Type B pancreatic cell (in vitro differentiated cells): Measurements from ENCODE around the gene DLX5. TPM values are rescaled to one million over a fixed set of nuclear protein-coding genes. Genes with fewer than 3 reads are reported as not detected.

ENCODE experiments used
- DNase-seq: peaks from one replicate; pipeline ENCODE4 v3.0.0; 2021; ENCODE audit warnings: mixed read lengths; ENCODE audit not compliant: unreplicated experiment; ENCODE audit errors: extremely low spot score
- H3K27ac Mint-ChIP-seq: 2 replicates; pipeline ENCODE4 v1.8.0; 2021; ENCODE audit warnings: mild to moderate bottlenecking, mixed read lengths
- H3K27me3 Mint-ChIP-seq: 2 replicates; pipeline ENCODE4 v1.8.0; 2021; ENCODE audit warnings: mixed read lengths
- H3K36me3 Mint-ChIP-seq: 2 replicates; pipeline ENCODE4 v1.8.0; 2021; ENCODE audit warnings: mixed read lengths
- H3K4me1 Mint-ChIP-seq: one replicate; pipeline ENCODE4 v1.8.0; 2021; ENCODE audit warnings: mixed read lengths; ENCODE audit not compliant: unreplicated experiment
- H3K4me3 Mint-ChIP-seq: 2 replicates; pipeline ENCODE4 v1.8.0; 2021; ENCODE audit warnings: mild to moderate bottlenecking, mixed read lengths
- H3K9me3 Mint-ChIP-seq: 2 replicates; pipeline ENCODE4 v1.8.0; 2021; ENCODE audit warnings: mixed read lengths
- total RNA-seq: library from RNA; stranded (reverse); gene quantifications from 2 replicates; pipeline ENCODE4 v1.2.1, GENCODE V29; 2021; ENCODE audit warnings: low replicate concordance
- TF ChIP-seq, protein P1 (sequence below): fragments of 200-600 bp; sonication (generic); conservative IDR thresholded peaks from 2 replicates; pipeline ENCODE4 v1.5.0; 2021; ENCODE audit warnings: antibody characterized with exemption, mild to moderate bottlenecking

The DLX5 gene
- total RNA-seq, 1 donor from 2014 or later, result 37.9 TPM

DNA sequence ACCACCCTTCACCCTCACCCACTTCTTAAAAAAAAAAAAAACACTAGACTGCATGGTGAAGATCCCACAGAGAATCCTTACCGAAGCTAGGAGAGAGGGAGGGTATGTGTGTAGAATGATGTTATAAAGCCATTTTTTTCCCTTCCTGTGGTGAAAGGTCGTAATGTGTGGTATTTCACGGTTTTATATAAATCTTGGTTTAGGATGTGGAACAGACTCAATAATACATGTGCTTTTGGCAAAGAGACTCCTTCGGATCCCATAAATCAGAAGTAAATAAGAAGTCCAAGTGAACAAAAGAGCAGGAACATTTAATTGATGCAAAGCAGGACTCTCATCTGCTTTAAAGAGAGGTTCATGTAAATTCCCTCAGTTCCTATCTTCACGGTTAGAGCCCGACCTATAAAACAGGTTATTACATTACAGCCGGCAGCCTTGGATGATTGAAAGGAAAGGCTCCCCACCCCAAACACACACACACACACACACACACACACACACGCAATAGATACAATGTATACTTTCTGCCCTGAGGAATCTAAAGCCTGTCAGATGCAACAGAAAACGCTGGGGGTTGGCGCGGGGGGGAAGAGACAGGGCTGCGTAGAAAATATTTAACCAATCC, 8.8 kb downstream of the DLX5 start:
- Mint-ChIP-seq H3K27ac (peak overlapping the region; percentile 83), H3K4me3 (peak overlapping the region; percentile 89), H3K9me3 (no peaks in the 10 kb centered on the region), H3K36me3 (peaks cover 21% of the 10 kb centered on the region), H3K27me3 (peaks cover 99% of the 10 kb centered on the region), H3K4me1 (peaks cover 59% of the 10 kb centered on the region)
- no peak for DNase-seq
- TF ChIP-seq, protein P1, sequence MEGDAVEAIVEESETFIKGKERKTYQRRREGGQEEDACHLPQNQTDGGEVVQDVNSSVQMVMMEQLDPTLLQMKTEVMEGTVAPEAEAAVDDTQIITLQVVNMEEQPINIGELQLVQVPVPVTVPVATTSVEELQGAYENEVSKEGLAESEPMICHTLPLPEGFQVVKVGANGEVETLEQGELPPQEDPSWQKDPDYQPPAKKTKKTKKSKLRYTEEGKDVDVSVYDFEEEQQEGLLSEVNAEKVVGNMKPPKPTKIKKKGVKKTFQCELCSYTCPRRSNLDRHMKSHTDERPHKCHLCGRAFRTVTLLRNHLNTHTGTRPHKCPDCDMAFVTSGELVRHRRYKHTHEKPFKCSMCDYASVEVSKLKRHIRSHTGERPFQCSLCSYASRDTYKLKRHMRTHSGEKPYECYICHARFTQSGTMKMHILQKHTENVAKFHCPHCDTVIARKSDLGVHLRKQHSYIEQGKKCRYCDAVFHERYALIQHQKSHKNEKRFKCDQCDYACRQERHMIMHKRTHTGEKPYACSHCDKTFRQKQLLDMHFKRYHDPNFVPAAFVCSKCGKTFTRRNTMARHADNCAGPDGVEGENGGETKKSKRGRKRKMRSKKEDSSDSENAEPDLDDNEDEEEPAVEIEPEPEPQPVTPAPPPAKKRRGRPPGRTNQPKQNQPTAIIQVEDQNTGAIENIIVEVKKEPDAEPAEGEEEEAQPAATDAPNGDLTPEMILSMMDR, result no peak

DNA sequence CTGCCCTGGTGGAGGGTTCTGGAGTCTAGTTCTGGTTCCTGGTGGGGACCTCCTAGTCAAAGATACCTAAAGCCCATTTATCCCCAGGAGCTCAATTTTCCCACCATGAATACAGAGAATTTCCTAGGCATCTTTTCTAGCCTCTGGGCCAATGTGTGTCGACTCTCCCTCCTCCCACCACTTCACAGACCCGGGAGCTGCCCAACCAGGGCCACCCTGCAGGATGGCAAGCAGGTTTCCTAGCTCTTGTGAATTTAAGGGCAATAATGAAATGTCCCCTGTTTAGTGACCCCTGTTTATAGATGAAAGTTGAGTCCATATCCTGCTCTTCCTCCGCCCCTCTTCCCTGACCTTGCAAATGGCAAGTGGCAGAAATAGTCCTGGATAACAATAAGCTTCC, 9.4 kb downstream of the DLX5 start:
- H3K4me1 Mint-ChIP-seq, result peaks cover 55% of the 10 kb centered on the region
- no peaks in the 10 kb centered on the region for H3K9me3 Mint-ChIP-seq
- peak overlapping the region; percentile 83 for H3K27ac Mint-ChIP-seq
- DNase-seq, result no peak
- peak overlapping the region; percentile 89 for H3K4me3 Mint-ChIP-seq
- H3K27me3 Mint-ChIP-seq, result peaks cover 98% of the 10 kb centered on the region
- H3K36me3 Mint-ChIP-seq, result peaks cover 15% of the 10 kb centered on the region
- TF ChIP-seq, protein P1, result no peak

DNA sequence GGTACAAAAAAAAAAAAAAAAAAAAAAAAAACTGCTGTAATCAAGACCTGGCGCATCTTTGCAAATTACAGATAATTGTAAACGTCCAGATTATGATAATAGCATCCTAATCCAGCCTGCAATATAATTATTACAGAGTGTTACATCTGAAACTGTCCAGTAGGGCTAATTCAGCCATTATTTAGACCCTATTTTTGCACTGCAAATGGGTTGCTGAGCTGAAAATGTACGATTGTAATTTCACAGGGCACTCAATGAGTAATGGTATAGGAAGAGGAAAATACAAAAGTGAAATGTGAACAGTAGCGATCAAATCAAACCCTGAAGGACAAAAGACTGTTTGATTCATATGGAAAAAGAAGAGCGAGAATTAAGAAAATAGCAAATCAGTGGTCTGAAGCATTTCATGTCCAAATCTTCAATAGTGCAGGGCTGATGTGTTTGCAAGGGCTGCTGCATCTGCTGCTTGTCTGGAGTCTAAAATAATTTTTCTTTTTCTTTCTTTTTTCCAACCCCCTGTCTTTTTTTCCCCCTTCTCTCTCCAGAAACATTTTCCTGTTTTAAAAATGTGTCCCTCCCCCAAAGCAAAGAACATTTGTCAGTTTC, 10.4 kb downstream of the DLX5 start:
- peaks cover 98% of the 10 kb centered on the region for H3K27me3 Mint-ChIP-seq
- H3K36me3 Mint-ChIP-seq, result peaks cover 13% of the 10 kb centered on the region
- peak overlapping the region; percentile 62 for H3K4me3 Mint-ChIP-seq
- no peak overlapping the region for H3K27ac Mint-ChIP-seq
- DNase-seq, result no peak
- no peaks in the 10 kb centered on the region for H3K9me3 Mint-ChIP-seq
- TF ChIP-seq, protein P1, result peak; percentile 56
- peaks cover 50% of the 10 kb centered on the region for H3K4me1 Mint-ChIP-seq

DNA sequence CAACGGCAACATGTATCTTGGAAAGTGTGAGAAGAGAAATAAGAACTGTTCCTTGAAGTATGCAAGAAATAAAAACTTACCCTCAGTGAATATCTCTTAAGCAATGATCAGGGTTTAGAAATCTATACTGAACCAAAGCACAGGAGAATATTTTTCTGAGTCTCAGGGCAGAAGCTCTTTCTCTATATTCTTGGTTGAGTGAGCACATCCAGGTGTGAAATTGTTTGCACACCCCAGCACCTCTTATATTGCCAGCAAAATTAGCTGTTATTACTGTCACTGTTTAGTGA, 10.8 kb downstream of the DLX5 start:
- Mint-ChIP-seq H3K4me3 (peak overlapping the region; percentile 35), H3K27ac (no peak overlapping the region), H3K36me3 (peaks cover 13% of the 10 kb centered on the region), H3K27me3 (peaks cover 98% of the 10 kb centered on the region), H3K9me3 (no peaks in the 10 kb centered on the region), H3K4me1 (peaks cover 45% of the 10 kb centered on the region)
- no peak for DNase-seq
- TF ChIP-seq, protein P1, result no peak

DNA sequence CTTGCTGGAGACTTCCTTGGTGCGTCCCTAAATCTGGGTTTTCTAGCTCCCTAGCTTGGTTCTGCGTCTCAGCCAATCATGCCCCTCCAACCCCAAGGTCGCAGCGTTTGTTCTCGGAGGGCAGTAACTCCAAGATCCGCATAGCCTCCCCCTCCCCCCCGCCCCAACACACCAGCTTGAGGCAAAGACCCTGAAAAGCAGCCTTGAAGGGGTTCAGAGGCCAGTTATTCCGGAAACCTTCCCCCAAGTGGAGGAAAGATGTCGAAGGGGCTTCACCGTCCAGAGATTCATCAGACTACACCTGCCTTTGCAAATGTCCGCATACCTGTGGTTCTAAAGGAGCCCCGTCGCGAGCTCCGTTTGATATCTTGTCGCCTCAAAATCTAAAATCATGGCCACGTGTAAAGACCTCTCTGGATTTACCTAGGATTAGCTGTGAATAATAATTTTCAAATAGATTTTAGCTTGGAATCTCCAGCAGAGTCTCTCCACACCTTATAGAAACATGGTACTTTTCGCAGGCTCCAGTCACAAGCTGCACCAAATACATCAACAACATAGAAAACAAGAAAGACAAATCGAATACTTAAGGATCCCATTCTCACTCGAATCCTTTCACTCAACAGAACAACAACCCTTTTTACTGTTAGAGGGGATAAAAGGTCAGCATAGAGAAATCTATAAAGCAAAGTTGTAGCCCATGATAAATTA, 11.3 kb downstream of the DLX5 start:
- H3K9me3 Mint-ChIP-seq, result no peaks in the 10 kb centered on the region
- TF ChIP-seq, protein P1, result no peak
- H3K4me1 Mint-ChIP-seq, result peaks cover 45% of the 10 kb centered on the region
- no peak for DNase-seq
- peaks cover 15% of the 10 kb centered on the region for H3K36me3 Mint-ChIP-seq
- peaks cover 98% of the 10 kb centered on the region for H3K27me3 Mint-ChIP-seq
- peak overlapping the region; percentile 77 for H3K4me3 Mint-ChIP-seq
- H3K27ac Mint-ChIP-seq, result no peak overlapping the region
